Measurements from ENCODE around the gene TUBB4B.

Gene TUBB4B

GRCh38 chr9:137218212-137218753 is 22.8 kb upstream of the TUBB4B start:
- no peak overlapping the region for H3K4me3 ChIP-seq (ENCODE audit: low read length)
- DNase-seq (ENCODE audit: low read depth): no peak
- TF ChIP-seq CTCF (IDR thresholded peaks at IDR 0.05; ENCODE audit: insufficient read depth, low read depth, low read length, missing control alignments): no peak

DNA sequence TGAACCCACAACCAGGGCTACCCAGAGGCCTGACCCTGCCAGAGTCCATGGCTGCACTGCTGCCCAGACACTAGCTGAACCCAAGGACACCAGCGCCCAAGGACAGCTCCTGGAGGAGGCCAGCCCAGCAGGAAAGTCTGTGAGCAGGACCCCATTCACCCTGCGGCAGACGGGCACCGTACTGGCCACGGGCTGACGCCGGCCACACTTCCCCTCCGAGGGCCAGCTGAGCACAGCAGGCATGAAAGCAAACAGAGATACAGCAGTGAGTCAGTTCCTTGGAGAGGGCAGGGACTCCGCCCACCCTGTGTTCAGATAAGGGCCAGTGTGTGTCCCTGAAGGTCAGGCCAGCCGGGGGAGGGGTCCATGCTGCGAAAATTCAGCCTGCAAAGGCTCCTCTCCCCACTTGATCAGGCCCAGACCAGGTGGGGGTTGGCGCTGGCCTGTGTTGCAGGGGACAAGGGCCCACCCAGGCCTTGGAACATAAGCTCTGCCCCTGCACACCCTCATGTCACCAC is 22.3 kb upstream of the TUBB4B start:
- no peak for TF ChIP-seq CTCF (IDR thresholded peaks at IDR 0.05; ENCODE audit: insufficient read depth, low read depth, low read length, missing control alignments)
- peak; percentile 36 for DNase-seq (ENCODE audit: low read depth)
- no peak overlapping the region for H3K4me3 ChIP-seq (ENCODE audit: low read length)

DNA sequence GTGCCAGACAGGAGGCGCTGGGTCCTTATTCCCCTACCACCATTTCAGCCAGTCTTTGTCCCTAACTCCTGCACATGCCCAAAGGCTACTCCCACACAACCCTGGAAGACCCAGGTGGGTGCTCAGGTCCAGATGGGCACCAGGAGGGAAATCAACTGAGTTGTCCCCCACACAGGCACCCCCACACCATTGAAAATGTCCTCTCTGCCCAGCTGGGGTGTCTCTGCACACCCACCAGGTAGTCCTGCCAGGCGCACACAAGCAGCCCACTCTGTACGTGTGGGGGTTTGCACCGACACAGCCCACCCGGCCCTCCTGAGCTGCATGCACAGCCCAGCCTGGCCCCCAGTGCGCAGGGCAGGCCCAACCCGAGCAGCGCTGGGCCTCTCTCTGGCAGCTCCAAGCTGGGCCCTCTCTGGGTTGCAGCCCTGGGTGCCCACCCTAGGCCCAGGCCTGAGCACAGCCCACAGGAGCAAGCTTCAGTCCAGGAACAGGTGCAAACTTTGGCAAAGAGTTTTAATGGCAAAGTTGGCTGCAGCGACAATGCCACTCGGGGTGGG is 21.2 kb upstream of the TUBB4B start:
- DNase-seq (ENCODE audit: low read depth): no peak
- H3K4me3 ChIP-seq (ENCODE audit: low read length): no peak overlapping the region
- no peak for TF ChIP-seq CTCF (IDR thresholded peaks at IDR 0.05; ENCODE audit: insufficient read depth, low read depth, low read length, missing control alignments)

DNA sequence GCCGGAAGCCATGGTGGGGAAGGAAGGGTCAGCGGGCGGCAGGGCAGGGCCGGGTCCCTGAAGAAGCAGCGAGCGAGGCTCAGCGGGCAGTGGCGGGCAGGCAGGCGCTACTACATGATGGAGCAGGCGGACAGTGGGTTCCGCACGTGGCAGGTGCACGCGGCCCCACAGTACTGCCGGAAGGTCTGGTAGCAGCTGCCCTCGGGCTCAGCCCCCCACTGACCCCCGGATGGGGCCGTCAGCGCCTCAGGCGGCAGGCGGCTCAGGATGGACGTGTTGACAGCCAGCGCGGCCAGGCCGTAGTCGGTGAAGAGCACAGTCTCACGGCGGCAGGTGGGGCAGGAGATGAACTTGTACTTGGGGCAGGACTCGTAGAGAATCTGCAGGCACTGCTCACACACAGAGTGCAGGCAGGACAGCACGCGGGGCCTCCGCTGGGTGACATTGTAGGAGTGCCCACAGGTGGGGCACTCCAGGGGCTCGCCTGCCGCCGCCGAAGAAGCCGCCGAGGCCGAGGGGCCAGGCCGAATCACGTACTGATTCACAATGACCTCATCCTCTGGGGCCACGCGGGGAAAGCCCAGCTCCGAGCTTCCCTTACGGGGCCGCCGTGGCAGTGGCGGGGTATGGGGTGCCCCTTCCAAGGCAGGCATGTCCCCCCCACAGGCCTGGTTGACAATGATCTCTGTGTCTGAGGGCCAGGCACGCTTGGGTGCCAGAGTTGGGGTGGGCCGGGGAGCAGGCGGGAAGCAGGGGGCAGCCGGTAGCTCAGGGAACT is 20.6 kb upstream of the TUBB4B start:
- TF ChIP-seq CTCF (IDR thresholded peaks at IDR 0.05; ENCODE audit: insufficient read depth, low read depth, low read length, missing control alignments): no peak
- DNase-seq (ENCODE audit: low read depth): no peak
- no peak overlapping the region for H3K4me3 ChIP-seq (ENCODE audit: low read length)

DNA sequence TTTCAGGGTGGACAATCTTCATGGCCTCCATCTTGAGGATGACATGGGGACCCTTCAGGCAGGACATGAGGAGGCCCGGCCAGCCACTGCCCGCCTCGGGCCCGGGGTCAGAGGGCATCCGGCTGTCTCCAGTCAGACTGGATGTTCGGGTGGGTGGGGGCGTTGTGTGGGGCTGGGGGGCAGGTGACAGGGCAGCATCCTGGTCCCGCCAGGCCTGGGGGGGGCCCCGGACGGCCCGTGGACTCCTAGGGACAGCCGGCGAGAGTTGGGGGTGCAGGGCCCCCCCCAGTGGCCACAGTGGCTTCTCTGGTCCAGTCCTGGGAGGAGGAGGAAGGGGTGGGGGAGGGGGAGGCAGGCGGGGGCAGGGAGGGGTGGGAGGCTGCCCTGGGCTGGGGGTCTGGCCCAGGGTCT is 20.0 kb upstream of the TUBB4B start:
- no peak for DNase-seq (ENCODE audit: low read depth)
- no peak for TF ChIP-seq CTCF (IDR thresholded peaks at IDR 0.05; ENCODE audit: insufficient read depth, low read depth, low read length, missing control alignments)
- no peak overlapping the region for H3K4me3 ChIP-seq (ENCODE audit: low read length)

DNA sequence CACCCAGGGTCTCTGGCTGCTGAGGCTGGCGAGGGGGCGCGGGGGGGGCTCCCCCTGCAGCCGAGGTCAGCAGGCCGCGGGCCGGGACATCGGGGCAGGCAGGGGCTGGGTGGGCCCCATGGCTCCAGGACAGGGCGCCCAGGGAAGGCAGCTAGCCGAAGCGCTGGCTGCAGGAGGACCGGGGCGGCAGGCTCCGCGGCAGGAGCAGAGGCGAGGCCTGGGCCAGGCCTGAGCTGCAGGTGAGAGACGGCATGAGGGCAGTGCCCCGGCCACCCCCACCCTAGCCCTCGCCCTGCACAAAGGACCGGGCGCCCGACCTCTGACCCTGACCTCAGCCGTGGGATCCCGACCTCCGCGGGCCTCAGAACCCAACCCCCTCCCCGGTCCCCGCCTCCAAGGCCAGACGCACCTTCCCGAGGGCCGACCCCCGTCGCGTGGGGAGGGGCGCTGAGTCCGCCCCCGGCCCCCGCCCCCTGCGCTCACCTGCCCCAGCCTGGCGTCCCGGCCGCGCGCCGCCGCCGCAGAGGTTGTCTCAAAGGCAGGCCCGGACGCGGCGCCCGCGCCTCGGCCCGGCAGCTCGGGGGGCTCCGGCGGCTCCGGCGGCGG is 19.5 kb upstream of the TUBB4B start:
- TF ChIP-seq CTCF (IDR thresholded peaks at IDR 0.05; ENCODE audit: insufficient read depth, low read depth, low read length, missing control alignments): no peak
- H3K4me3 ChIP-seq (ENCODE audit: low read length): peak overlapping the region; percentile 30
- DNase-seq (ENCODE audit: low read depth): no peak

All from epithelial cell of esophagus (primary cell).